C4-2B (cell line): ENCODE measurements around the gene MYH11.
A peak's percentile ranks its signal among the peaks of the same experiment; 100 is the strongest.

Experiments
- H3K27ac ChIP-seq: fragments of 450-650 bp; 2 replicates; pipeline ENCODE4 v1.5.1; 2017
- ZFX ChIP-seq: fragments of 450-650 bp; IDR thresholded peaks from 2 replicates; pipeline ENCODE4 v1.6.1; 2017
- TF ChIP-seq, protein P1 (sequence below): fragments of 450-650 bp; conservative IDR thresholded peaks from 2 replicates; pipeline ENCODE4 v1.5.1; 2017; ENCODE audit warnings: mild to moderate bottlenecking

MYH11 gene

DNA sequence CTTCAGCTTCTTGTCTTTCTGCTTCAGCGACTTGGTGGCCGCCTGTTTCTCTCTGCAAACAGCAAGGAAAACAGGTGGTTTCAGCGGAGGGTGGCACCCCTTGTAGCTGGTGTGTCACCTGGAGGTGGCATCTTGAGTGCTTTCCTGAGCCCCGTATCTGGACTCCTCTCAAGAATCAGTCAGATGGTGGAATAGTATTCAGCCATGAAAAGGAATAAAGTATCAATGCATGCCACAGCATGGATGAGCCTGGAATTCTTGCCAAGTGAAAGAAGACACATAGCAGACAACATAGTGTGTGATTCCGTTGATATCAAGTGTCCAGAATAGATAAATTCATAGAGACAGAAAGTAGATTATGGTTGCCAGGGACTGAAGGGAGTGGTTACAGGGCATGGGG, 141.6 kb downstream of the MYH11 start:
- H3K27ac ChIP-seq, result no peak overlapping the region
- no peak for TF ChIP-seq ZFX
- TF ChIP-seq, protein P1, sequence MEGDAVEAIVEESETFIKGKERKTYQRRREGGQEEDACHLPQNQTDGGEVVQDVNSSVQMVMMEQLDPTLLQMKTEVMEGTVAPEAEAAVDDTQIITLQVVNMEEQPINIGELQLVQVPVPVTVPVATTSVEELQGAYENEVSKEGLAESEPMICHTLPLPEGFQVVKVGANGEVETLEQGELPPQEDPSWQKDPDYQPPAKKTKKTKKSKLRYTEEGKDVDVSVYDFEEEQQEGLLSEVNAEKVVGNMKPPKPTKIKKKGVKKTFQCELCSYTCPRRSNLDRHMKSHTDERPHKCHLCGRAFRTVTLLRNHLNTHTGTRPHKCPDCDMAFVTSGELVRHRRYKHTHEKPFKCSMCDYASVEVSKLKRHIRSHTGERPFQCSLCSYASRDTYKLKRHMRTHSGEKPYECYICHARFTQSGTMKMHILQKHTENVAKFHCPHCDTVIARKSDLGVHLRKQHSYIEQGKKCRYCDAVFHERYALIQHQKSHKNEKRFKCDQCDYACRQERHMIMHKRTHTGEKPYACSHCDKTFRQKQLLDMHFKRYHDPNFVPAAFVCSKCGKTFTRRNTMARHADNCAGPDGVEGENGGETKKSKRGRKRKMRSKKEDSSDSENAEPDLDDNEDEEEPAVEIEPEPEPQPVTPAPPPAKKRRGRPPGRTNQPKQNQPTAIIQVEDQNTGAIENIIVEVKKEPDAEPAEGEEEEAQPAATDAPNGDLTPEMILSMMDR, result no peak

DNA sequence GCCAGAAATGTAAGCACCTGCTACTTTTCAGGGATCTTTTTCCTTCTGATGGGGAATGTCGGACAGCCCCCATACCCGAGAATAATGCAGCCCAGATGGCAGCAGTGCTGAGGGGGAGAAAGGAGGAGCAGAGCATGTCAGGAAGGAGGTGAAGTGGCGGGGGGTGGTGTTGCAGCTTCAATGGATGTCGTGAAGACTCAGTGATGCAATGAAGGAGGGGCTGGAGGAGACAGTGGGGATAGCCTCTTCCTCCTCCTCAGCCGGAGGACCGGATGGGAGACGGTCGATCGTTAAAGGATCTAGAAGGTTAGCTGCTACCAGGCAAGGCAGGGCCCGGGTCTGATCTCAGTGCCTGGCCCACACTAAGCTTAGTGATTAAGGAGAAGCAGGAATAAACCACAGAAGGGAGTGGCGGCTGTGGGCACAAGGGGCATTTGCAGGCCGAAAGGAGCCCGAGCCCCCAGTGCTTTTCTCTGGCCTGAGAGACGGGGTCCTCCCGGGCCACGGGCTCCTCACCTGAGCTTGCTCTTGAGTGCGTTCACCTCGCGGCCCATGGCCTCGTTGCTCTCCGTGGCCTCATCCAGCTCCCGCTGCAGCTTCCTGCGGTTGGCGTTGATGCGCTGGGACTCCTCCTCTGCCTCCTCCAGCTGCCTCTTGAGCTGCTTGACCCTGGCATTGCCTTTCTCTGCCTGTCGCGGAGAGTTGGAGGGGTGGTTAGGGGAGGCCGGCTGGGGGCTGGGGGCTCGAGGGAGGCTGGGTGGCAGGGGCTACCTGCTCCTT, 142.2 kb downstream of the MYH11 start:
- no peak for TF ChIP-seq ZFX
- TF ChIP-seq, protein P1, result no peak
- H3K27ac ChIP-seq, result no peak overlapping the region

DNA sequence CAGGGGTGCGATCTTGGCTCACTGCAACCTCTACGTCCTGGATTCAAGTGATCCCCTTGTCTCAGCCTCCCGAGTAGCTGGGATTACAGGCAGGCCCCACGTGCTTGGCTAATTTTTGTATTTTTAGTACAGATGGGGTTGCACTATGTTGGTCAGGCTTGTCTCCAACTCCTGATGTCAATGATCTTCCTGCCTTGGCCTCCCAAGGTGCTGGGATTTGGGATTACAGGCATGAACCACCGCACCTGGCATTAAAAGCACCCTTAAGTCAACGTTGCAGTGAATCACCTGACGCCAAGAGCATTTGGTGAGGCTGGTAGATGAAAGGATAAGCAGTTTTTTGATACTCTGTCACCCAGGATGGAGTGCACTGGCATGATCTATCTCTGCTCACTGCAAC, 147.8 kb downstream of the MYH11 start:
- TF ChIP-seq ZFX, result no peak
- TF ChIP-seq, protein P1, result no peak
- no peak overlapping the region for H3K27ac ChIP-seq

DNA sequence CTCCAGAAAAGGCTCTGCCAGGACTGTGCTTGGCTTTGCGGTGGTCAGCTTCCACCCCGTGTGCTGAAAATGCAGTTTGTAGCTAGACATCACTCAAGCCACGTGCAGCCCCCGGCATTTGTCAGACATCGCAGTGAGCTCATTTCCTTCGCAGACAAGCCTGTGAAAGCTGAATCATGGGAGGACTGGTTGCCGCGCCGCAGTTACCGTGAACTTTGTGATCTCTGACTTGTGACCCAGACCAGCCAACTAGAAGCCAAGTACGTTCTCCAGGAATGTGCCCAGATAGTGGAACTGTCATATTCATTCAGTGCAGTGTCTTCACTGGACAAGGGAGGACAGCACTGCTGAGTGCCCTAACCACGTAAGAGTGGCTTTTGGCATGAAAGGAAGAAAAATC, 148.7 kb downstream of the MYH11 start:
- TF ChIP-seq, protein P1, result no peak
- no peak for TF ChIP-seq ZFX
- no peak overlapping the region for H3K27ac ChIP-seq

DNA sequence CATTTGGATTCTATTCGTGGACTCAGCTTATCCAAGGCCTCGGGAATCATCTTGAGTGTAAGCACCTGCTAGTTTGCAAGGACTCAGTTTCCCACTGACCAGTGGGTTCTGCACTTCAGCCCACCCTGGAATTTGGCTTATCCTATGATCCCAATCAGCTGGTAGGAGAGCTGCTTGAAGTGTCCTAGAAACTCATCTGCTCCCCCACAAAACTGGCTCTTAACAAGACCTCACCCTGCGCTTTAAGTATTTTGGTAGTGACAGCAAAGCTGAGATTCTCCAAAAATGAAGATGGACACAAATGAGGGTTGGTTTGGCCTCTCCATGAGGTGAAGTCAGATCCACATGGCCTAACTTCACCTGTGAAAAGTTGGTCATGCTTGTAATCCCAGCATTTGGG, 149.5 kb downstream of the MYH11 start:
- H3K27ac ChIP-seq, result no peak overlapping the region
- no peak for TF ChIP-seq ZFX
- TF ChIP-seq, protein P1, result no peak

DNA sequence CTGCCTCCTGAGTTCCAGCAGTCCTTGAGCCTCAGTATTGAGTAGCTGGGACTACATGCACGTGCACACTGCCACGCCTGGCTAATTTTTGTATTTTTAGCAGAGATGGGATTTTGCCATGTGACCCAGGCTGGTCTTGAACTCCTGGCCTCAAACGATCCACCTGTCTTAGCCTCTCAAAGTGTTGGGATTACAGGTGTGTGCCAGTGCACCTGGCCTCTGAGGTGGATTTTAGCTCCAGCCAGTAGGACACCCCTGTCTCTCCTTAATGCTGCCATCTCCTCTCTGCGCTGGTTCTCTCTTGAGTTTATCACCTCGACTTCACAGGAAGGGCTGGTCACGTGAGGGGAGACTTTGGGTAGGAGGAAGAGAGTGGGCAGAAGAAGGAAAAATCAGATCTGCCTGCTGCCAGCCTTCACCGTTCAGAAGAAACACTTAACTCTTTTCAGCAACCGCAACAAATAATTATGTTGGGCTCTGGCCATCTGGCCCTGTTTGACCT, 151.7 kb downstream of the MYH11 start:
- no peak overlapping the region for H3K27ac ChIP-seq
- TF ChIP-seq, protein P1, result no peak
- TF ChIP-seq ZFX, result no peak

DNA sequence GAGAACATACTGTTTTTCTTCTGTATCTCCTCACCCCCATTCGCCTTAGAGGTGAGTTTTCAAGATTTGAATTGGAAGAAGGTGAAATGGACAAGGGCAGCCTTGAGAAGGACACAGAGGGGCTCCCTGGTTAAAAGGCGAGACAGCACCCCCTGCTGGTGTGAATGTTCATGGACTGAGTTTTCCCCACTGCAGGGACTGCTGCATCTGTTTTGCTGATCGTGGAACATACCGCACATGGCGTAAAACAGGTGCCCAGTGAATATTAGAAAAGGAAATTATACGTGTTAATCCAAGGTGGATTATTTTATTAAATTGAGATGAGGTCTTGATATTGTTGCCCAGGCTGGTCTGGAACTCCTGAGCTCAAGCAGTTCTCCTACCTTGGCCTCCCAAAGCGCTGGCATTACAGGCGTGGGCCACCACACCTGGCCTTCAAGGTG, 152.3 kb downstream of the MYH11 start:
- TF ChIP-seq ZFX, result no peak
- TF ChIP-seq, protein P1, result peak; percentile 90
- H3K27ac ChIP-seq, result no peak overlapping the region
